COLO668 (cell line): Measurements from ENCODE around the gene SEC31A.
A peak's percentile ranks its signal among the peaks of the same experiment; 100 is the strongest.
"Not testable (repeated sequence)": the region's sequence is repeated elsewhere in the genome, so short reads cannot be mapped to it uniquely, and the experiment has no call there.

Source experiments
- DNase-seq: peaks from one replicate; lab custom pipeline; 2025; ENCODE audit not compliant: unreplicated experiment; lab: John Stamatoyannopoulos, UW

SEC31A gene

GRCh38 chr4:82850684-82851083 lies 40.3 kb downstream of the SEC31A start:
- DNase-seq = no peak

- no peak for DNase-seq
These were observed 42.2 kb downstream of the SEC31A start for GRCh38 chr4:82848706-82849105.

- no peak for DNase-seq
These were observed 48.4 kb downstream of the SEC31A start for GRCh38 chr4:82842593-82842992.

GRCh38 chr4:82839624-82840023 lies 51.3 kb downstream of the SEC31A start:
- DNase-seq = no peak

GRCh38 chr4:82833696-82834313 lies 57.1 kb downstream of the SEC31A start:
- DNase-seq = no peak

GRCh38 chr4:82833060-82833459 lies 57.9 kb downstream of the SEC31A start:
- not testable (repeated sequence) for DNase-seq

- DNase-seq = no peak
These were observed 65.5 kb downstream of the SEC31A start for GRCh38 chr4:82825425-82825824.

- no peak for DNase-seq
These were observed 67.9 kb downstream of the SEC31A start for GRCh38 chr4:82823062-82823461.

- DNase-seq = no peak
These were observed 70.3 kb downstream of the SEC31A start for GRCh38 chr4:82820689-82821088.

- DNase-seq = no peak
These were observed 72.0 kb downstream of the SEC31A start for GRCh38 chr4:82818664-82819662.

- DNase-seq = not testable (repeated sequence)
These were observed 74.1 kb downstream of the SEC31A start for GRCh38 chr4:82816874-82817273.

GRCh38 chr4:82814034-82814433 lies 76.9 kb downstream of the SEC31A start:
- DNase-seq = no peak

GRCh38 chr4:82811838-82812341 lies 79.1 kb downstream of the SEC31A start:
- no peak for DNase-seq

GRCh38 chr4:82811392-82811791 lies 79.6 kb downstream of the SEC31A start:
- DNase-seq = no peak

- no peak for DNase-seq
These were observed 80.8 kb downstream of the SEC31A start for GRCh38 chr4:82810176-82810575.

GRCh38 chr4:82809619-82810018 lies 81.3 kb downstream of the SEC31A start:
- DNase-seq = no peak

GRCh38 chr4:82803746-82804145 lies 87.2 kb downstream of the SEC31A start:
- no peak for DNase-seq

- DNase-seq = no peak
These were observed 88.0 kb downstream of the SEC31A start for GRCh38 chr4:82802911-82803310.

GRCh38 chr4:82801910-82802521 lies 88.9 kb downstream of the SEC31A start:
- peak; percentile 29 for DNase-seq

- DNase-seq = no peak
These were observed 91.7 kb downstream of the SEC31A start for GRCh38 chr4:82799006-82799881.
